ENCODE measurements around the gene SSX7.
"Not testable (repeated sequence)": the region's sequence is repeated elsewhere in the genome, so short reads cannot be mapped to it uniquely, and the experiment has no call there.

SSX7 gene

GRCh38 chrX:52654800-52655199 lies at the start of gene SSX7:
Gene SSX7, minus strand, starts transcription at chrX:52654900. Its CDS starts 1,428 bp downstream, at chrX:52653472.
- TF ChIP-seq CEBPB (IDR thresholded peaks at IDR 0.05); TCF12 (IDR thresholded peaks at IDR 0.05; ENCODE audit: low read depth); NFIC (IDR thresholded peaks at IDR 0.05): not testable (repeated sequence)

GRCh38 chrX:52608961-52609360 lies 45.7 kb downstream of the SSX7 start:
- TF ChIP-seq RAD21 (IDR thresholded peaks at IDR 0.05; ENCODE audit: low read depth) (no peak), CREB1 (IDR thresholded peaks at IDR 0.05; ENCODE audit: low read depth) (no peak), MAX (IDR thresholded peaks at IDR 0.05) (no peak), NFIC (IDR thresholded peaks at IDR 0.05) (no peak), EGR1 (IDR thresholded peaks at IDR 0.05) (no peak), TCF12 (IDR thresholded peaks at IDR 0.05; ENCODE audit: low read depth) (no peak), YY1 (IDR thresholded peaks at IDR 0.05; ENCODE audit: low read depth) (no peak), USF1 (IDR thresholded peaks at IDR 0.05) (no peak), CEBPB (IDR thresholded peaks at IDR 0.05) (no peak), EP300 (IDR thresholded peaks at IDR 0.05; ENCODE audit: borderline replicate concordance) (no peak), TAF1 (IDR thresholded peaks at IDR 0.05; ENCODE audit: low read depth) (no peak), ZBTB7A (IDR thresholded peaks at IDR 0.05; ENCODE audit: low read depth) (no peak), REST (IDR thresholded peaks at IDR 0.05; ENCODE audit: low read depth) (no peak), FOXM1 (IDR thresholded peaks at IDR 0.05; ENCODE audit: borderline replicate concordance, low read depth) (no peak), TEAD4 (IDR thresholded peaks at IDR 0.05) (no peak)

GRCh38 chrX:52598886-52599285 lies 55.8 kb downstream of the SSX7 start:
- TF ChIP-seq NFIC (IDR thresholded peaks at IDR 0.05) = no peak
- TF ChIP-seq CEBPB (IDR thresholded peaks at IDR 0.05) = no peak
- TF ChIP-seq TEAD4 (IDR thresholded peaks at IDR 0.05) = no peak
- TF ChIP-seq CREB1 (IDR thresholded peaks at IDR 0.05; ENCODE audit: low read depth) = no peak
- TF ChIP-seq TAF1 (IDR thresholded peaks at IDR 0.05; ENCODE audit: low read depth) = no peak
- TF ChIP-seq REST (IDR thresholded peaks at IDR 0.05; ENCODE audit: low read depth) = no peak
- no peak for TF ChIP-seq FOXM1 (IDR thresholded peaks at IDR 0.05; ENCODE audit: borderline replicate concordance, low read depth)
- no peak for TF ChIP-seq EP300 (IDR thresholded peaks at IDR 0.05; ENCODE audit: borderline replicate concordance)
- TF ChIP-seq ZBTB7A (IDR thresholded peaks at IDR 0.05; ENCODE audit: low read depth) = no peak
- no peak for TF ChIP-seq RAD21 (IDR thresholded peaks at IDR 0.05; ENCODE audit: low read depth)
- no peak for TF ChIP-seq YY1 (IDR thresholded peaks at IDR 0.05; ENCODE audit: low read depth)
- no peak for TF ChIP-seq EGR1 (IDR thresholded peaks at IDR 0.05)
- no peak for TF ChIP-seq MAX (IDR thresholded peaks at IDR 0.05)
- TF ChIP-seq USF1 (IDR thresholded peaks at IDR 0.05) = no peak

- TF ChIP-seq CREB1 (IDR thresholded peaks at IDR 0.05; ENCODE audit: low read depth) (no peak), RAD21 (IDR thresholded peaks at IDR 0.05; ENCODE audit: low read depth) (no peak), TCF12 (IDR thresholded peaks at IDR 0.05; ENCODE audit: low read depth) (no peak), NFIC (IDR thresholded peaks at IDR 0.05) (no peak), FOXM1 (IDR thresholded peaks at IDR 0.05; ENCODE audit: borderline replicate concordance, low read depth) (no peak), REST (IDR thresholded peaks at IDR 0.05; ENCODE audit: low read depth) (no peak), ZBTB7A (IDR thresholded peaks at IDR 0.05; ENCODE audit: low read depth) (no peak), EGR1 (IDR thresholded peaks at IDR 0.05) (no peak), EP300 (IDR thresholded peaks at IDR 0.05; ENCODE audit: borderline replicate concordance) (no peak)
Observed at GRCh38 chrX:52594658-52595057, 60.0 kb downstream of the SSX7 start.
